ENCODE data around the gene PRDM10.

Gene PRDM10

DNA sequence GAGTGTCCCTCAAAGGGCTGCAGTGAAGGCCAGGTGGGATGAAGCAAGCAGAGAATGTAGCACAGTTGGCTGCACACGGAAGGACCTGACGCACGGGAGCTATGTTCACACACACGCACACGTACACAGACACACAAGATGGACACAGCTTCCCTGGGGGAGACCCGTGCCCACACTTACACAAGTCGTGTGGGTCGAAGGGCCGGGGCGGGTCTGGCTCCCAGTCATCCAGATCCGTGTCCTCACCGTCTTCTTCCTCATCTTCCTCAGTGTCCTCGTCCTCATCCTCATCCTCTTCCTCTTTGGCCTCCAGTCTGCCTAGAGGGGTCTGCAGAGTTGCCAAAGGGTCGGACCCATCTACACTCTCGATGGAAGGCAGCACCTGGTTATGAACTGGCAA, 55.7 kb downstream of the PRDM10 start:
- no peak for DNase-seq (ENCODE audit: low read depth)

DNA sequence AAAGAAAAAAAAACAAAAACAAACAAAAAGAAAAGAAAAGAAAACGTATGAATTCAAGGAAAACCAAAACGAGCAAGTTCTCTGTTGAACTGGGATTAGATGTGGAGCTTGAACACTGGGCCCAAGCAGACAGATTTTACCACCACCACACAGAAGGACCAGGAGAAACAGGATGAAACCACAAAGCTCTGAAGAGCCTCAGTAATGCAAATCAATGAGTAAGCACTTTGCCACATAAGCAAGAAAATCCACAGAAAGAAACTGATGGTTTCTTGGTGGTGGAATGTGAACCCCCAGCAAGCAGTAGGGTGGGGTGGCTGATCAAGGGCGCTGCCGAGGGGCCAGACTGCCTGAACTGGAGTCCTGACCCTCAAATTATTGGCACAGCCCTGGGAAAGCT, 56.4 kb downstream of the PRDM10 start:
- DNase-seq (ENCODE audit: low read depth), result no peak

DNA sequence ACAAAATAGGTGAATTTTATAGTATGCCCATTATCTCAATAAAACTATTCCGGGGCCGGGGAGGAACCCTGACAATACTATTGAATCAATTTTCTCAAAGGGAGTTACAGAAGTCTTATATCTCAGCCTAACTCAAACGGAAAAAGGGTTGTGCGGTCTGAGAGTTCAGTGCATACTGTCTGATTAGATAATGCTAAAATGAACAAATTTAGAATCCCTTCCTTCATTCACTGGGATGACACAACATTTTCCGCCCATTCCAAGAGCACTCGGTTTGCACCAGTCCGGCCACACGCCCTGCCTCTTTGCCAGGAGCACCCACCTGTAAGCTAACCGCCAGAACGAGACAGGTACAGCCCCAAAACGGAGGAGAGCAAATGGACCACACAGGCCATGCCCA, 57.3 kb downstream of the PRDM10 start:
- no peak for DNase-seq (ENCODE audit: low read depth)

DNA sequence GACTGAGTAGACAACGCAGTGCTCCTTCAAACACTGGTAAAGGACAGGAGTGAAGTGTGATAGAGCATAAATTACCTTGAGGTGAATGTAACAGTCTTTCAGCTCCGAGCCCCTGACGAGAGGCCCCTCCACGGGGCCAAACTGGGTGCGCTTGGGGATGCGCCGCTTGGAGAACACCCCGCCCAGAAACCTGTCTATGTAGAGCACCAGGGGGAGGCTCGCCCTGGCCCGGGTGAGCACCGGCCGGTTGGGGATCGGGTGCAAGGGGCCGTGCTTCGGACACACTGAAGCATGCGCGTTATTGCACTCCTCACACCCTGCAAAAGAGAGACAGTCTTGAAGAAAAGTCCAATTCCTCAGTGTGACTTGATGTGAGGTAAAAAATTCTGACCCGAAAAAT, 57.9 kb downstream of the PRDM10 start:
- no peak for DNase-seq (ENCODE audit: low read depth)

DNA sequence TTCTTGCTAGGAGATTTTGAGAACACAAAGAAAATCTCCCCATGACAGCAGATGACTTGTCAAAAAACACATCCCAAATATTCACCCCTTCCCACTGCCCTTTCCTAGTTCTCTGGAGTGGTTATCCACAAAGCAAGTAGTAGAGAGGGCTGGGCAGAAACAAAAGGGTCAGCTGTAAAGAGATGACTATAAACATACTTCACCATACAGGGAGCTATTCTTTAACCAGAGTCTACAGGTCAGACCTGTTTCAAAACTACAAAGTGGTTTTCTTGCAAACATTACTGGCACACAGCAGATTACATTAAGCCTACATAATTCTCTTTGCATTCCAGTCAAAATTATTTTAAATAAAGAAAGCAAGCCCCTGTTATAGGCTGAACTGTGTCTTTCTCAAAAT, 59.6 kb downstream of the PRDM10 start:
- no peak for DNase-seq (ENCODE audit: low read depth)

DNA sequence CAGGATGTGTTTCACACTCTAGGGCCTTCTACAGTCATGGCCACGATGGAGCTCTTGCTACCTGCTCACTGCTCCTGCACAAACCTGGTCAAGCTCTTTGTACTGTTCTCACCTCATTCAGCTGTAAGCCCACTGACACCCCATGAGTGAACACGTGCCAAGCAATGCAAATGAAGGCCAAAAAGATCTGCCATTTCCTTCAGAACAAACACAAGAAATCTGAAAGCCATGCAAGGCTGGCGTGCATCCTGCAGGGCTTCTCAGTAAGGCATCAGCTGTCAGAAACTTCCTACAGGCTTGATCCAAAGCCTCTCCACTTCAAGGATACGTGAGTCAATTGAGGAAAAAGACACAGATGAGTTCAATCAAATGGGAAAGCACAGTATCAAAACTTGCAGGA, 63.1 kb downstream of the PRDM10 start:
- DNase-seq (ENCODE audit: low read depth), result no peak

DNA sequence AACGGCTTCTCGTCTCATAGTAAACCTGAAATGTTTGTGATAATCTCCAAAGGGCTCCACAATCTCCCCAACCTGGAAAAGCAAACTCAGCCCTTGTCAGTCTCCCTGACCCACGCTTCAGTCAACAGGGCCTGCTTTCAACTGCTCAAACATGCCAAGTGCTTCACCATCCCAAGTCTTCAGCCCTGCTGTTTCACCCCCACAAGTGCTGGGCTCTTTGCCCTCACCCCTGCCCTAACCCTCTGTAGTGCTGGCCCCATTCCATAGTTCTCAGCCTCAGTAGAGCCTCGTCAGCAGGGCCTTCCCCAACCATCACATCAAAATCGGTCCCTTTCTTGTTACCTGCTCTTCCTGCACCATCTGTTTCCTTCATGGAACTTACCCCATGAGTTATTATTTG, 63.9 kb downstream of the PRDM10 start:
- no peak for DNase-seq (ENCODE audit: low read depth)

DNA sequence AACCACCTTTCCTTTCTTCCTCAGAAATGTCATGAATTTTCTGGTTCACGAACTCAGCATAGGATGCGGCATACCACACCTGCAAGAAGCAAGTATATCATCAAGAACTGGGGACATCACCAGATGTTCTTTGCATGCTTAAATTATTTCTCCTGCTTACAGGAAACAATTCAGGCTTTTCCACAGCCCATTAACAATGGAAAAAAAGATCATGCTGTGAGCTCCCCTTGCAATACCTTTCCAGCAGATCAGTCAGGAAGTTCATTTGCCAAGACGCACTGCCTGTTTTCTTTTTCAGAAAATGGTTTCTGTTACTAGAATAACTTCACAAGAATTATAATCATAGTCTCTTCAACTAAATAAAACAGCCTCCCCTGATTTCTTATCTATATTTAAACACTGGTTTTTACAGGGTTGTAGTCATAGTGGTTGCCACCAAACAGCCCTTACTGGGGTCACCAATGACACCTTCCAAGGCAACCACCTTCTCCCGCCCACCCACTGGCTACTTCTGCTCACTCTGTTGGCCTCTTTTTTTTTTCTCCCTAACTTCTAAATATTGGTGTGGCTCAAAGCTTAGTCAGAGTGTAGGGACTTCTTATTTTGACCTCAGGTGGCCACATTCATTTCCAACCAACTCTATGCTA, 64.9 kb downstream of the PRDM10 start:
- no peak for DNase-seq (ENCODE audit: low read depth)

DNA sequence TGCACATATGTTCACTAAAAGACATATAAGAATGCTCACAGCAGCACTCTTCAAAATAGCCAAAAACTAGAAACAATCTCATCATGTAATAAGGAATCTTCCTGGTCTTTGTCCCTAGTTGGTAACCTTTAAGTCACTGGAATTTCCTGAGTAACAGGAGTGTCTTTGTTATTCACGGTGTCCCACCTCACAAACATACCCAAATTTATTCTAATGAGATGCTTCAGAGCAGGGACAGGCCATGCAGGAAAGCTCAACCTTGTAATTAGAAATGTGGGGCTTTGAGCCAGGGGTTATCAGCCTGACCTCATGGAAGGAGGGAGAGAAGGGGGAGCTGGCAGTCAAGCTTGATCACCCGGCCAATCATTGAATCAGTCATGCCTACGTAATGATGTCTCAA, 66.9 kb downstream of the PRDM10 start:
- no peak for DNase-seq (ENCODE audit: low read depth)

DNA sequence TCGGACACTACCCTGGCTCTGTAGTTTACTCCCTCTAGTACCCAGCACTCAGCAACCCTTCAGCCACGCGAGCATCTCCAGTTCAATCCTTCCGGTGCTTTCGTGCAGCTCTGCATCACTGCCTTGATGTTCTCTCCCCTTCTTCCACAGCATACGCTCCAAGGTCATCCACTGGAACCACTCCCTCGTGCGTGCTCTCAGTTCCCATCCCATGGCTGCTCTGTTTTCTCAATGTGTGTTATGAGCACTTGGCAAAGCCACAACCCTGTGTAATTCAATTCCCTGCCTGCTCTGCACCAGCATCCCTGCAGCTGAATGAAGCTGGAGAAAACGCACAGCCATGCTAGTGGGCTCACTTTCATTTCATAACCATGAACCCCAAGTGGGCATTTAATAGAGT, 68.7 kb downstream of the PRDM10 start:
- DNase-seq (ENCODE audit: low read depth), result no peak

DNA sequence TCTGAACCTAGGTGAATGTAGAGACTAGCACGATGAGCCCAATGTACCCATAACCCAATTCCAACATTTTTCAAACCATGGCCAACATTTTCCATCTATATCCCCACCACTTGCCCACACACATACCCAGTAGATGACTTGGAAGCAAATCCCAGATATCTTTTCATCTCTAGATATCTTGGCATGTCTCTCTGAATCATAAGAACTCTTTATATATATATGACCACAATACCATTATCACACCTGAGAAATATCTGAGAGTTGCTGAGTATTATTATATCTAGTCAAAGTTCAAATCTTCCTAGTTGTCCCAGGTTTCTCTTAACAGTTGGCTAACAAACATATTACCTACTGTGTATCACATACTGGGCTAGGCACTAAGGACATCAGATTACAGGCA, 69.4 kb downstream of the PRDM10 start:
- DNase-seq (ENCODE audit: low read depth), result no peak

DNA sequence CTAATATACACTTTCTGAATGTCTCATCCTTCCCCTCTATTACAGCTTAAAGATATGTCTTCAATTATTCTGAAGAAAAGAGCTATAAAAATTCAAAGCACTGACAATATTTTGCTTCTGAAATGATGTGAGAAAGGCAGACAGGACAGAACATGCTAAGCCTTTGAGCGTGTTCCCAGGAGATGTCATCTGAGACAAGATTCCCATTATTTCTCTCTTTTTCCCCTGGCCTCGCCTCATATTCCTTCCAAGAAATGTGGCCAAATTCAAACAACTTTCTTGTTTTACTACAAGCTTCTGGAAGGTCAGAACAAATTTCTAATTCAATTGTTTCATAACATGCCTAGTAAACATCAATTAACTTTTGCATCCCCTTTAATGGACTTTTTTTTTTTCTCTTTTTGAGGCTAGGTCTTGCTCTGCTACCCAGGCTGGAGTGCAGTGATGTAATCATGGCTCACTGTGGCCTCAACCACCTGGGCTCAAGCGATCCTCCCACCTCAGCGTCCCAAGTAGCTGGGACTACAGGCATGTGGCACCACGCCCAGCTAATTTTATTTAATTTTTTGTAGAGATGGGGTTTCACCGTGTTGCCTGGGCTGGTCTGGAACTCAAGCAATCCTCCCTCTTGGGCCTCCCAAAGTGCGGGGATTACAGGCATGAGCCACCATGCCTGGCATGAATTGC, 70.1 kb downstream of the PRDM10 start:
- DNase-seq (ENCODE audit: low read depth), result no peak

DNA sequence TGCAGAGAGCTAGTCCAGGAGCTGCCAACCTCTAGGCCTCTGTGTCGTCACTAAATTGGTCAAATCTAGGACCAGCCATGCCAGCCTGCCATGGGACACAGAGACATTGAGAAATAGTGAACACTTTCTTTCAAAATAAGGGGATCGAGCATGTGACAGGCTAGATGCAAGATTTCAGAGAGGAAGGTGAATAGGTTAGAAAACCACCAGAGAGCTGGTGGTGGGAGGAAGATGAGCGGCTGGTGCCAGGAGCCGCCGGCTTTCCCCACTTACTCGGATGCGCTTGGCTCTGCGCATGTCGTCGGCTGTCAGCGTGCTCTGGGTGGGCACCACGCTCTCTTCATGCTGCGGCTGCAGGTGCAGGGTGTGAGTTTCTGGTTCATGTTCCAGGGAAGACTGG, 71.9 kb downstream of the PRDM10 start:
- no peak for DNase-seq (ENCODE audit: low read depth)

DNA sequence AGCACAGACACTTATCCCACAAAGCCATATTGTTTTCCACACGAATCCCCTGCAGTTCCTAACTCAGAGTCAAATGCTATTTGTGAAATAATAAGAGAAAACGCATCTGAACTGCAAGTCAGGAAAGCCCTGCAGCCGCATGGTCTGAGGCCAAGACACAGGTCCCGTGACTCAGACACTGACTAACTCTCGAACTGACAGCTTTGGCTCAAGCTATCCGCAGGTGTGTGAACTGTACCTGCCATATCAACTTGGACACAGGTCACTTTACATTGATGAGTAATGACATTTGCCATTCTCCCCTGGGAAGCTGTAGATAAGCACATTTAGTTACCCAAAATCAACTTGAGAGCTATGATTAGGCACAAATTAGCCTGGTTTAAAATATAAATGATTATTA, 72.3 kb downstream of the PRDM10 start:
- no peak for DNase-seq (ENCODE audit: low read depth)

DNA sequence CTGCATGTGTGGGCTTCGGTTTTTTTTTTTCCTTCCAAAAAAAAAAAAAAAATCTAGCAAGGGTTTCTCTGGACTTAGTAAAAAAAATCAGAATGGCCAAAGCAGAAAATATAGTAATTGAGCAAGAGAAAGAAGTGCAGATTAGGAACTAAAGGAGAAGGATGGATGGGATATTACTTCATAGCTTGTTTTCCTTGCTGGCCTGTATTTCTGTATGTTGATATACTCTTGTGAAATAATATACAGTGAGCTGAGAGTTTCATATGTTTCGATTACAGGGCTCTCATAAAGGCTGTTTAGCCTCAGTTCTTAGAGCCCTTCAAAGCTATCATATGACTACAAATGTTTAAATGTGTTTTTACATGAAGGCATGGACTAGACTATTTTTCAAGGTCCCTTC, 72.9 kb downstream of the PRDM10 start:
- no peak for DNase-seq (ENCODE audit: low read depth)

DNA sequence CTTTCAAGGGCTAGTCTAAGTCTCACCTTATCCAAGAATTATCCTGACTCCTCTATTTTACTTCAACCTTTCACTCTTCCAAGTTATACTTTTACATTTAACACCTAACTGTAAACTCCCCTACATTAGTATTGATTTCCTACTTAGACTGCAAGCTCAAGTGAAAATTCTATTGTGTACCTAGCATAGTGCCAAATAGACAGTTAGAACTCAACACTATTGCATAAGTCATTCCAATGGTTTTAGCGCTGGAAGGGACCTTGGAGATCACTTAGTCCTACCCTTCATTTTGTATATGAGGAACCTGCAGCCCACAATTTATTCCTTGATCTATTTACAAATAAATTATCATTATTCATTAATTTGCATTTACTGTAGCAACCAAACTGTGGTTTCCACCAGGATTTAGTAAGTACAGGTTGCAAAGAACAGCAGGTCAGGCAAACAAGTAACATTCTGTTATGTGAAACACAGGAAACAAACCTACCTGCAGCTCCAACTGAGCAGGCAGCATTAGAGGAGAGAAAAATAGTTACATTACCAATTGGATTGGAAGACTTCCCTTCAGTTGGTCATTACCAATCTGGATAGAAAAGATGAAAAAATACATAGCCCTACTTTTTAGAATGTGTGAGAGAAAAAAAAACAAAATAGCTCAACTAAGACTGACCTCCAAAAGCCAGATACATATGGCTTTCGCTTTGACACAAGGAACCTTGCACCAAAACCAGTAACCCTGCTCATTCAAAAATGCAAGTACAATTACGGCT, 73.5 kb downstream of the PRDM10 start:
- DNase-seq (ENCODE audit: low read depth), result no peak

DNA sequence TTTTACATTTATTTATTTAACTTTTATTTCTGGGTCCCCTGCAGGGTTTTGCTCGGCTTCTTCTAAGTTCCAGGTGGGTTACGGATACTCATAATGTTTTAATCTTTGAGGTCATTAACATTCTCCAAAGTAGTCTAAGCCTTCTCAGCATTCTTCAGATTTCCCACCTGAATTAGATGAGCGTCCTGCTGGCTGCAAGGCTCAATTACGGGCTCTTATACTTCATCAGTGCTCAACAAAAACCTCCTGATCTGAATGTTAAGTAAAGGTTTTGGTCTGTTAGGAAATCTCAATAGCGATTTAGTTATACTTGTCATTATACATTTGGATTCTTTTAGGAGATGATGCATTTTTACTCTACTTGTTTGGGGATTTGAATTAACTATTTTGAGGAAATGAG, 80.0 kb downstream of the PRDM10 start:
- no peak for DNase-seq (ENCODE audit: low read depth)

DNA sequence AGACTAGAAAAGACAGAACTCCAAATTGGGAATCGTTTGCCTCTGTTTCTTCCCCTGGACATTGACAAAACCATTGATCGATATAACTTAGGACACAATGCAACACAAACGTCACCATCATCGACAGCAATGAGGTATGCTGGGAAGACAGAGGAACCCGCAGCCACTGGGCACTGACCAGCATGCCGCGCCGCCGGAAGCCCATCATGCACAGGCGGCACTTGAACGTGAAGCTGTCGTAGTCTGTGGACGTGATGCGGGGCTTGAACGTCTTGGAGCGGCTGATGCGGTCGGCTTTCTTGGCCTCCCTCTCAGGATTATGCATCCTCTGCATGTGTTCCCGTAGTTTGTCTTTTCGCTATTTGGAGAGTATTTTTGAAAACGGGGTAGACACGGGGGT, 84.3 kb downstream of the PRDM10 start:
- no peak for DNase-seq (ENCODE audit: low read depth)

DNA sequence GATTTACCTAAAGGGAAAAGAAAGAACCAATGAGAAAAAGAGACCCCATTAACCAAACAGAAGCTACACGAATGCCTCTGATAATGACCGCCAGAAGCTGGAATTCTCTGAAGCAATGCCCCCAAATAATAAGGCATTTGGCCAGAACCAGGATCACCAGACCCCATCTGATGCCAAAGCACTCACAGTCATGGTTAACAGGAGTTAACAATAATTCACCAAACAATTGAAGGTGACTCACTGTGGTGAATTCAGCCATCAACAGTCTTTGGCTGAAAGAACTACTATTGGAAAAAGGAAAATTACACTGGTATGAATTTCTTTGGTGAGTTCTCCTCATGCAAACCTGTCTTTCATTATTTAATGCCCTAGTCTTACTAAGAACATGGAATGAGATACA, 85.4 kb downstream of the PRDM10 start:
- DNase-seq (ENCODE audit: low read depth), result no peak

DNA sequence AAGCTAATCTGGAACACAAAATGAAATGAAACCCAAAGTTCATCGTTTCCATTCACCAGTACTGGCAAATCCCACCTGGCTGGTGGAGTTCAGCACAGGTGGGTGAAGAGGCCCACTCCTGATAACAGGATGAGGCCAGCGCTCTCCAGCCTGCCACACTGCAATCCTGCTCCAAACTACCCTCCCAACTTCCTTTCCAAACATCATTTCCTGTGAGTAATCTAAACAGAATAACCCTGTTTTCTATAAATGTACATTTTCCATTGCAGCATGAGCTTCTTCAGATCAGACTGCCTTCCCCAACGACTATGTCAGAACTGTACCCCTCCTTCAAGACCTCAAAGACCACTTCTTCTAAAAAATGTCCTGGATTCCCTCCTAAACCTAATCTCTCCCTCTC, 91.3 kb downstream of the PRDM10 start:
- DNase-seq (ENCODE audit: low read depth), result no peak

DNA sequence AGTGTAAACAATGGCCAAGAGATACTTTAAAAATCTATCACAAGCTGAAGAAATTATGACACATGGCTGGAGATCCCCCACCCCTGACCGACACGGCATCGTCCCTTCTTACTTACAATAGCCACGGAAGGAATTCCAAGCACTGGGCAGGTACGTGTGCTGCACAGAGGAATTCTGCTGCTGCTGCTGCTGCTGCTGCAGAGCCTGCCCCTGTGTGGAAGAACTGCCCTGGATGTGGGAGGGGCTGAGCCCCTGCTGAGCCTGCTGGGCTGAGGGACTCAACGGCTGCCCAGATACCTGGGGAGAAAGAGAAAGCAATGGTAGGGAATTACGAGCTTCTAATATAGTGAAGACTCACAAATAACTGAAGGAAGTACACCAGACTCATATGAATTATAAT, 92.3 kb downstream of the PRDM10 start:
- DNase-seq (ENCODE audit: low read depth), result no peak

DNA sequence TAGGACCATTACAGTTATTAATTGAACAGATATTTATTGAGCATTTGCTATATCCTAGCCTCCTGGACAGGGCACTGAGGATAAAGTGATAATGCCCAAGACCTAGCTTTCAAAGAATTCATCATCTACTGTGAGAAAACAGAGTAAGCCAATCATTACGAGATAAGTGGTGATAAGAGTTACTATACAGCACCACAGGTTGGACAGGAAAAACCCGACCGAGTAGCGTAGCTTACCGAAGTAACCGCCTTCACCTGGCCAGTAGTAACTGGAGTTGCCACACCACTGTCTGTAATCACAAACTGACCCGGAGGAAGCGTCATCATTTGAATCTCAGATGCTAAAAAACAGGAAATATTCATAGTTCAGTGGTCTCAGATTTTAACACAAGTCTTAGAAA, 97.2 kb downstream of the PRDM10 start:
- DNase-seq (ENCODE audit: low read depth), result no peak

DNA sequence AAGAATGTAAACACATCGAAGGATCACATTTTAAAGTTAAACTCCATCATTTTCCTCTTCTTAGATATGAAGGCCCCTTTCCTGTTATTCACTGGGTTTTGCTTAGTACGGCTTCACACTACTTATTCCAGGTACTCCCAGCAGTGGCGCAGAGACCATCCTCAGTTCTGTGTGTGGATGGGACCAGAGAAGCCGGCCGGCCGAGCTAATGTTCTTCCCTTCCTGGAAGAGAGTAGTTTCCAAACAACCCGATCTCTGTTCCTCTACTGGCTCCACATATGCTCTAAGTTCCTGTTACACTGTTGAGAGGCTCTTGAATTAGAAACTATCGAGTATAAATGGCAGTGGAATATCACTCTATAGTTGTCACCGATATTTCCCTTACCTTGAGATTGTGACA, 106.6 kb downstream of the PRDM10 start:
- DNase-seq (ENCODE audit: low read depth), result no peak

Data from fibroblast of gingiva (primary cell).